IgD-negative memory B cell (primary cell): ENCODE results near the gene CCDC85C. TPM values are rescaled to one million over a fixed set of nuclear protein-coding genes. Genes with fewer than 3 reads are reported as not detected.

Experiments
- H3K27ac Mint-ChIP-seq, 3 donors: one replicate each; pipeline ENCODE4 v1.8.0; 2020 to 2022; ENCODE audit warnings: mild to moderate bottlenecking in 3 of 3, mixed read lengths in 3 of 3, moderate library complexity in 1 of 3
- H3K27me3 Mint-ChIP-seq: one replicate; pipeline ENCODE4 v1.8.0; 2021; ENCODE audit warnings: mixed read lengths
- H3K36me3 Mint-ChIP-seq: one replicate; pipeline ENCODE4 v1.8.0; 2020; ENCODE audit warnings: mild to moderate bottlenecking, mixed read lengths
- H3K4me1 Mint-ChIP-seq, 3 donors: one replicate each; pipeline ENCODE4 v1.8.0; 2020 to 2022; ENCODE audit warnings: mixed read lengths in 3 of 3, mild to moderate bottlenecking in 1 of 3
- H3K4me3 Mint-ChIP-seq, 4 donors: one replicate each; pipeline ENCODE4 v1.8.0; 2020 to 2022; ENCODE audit warnings: mild to moderate bottlenecking in 4 of 4, mixed read lengths in 4 of 4, moderate library complexity in 3 of 4
- H3K9me3 Mint-ChIP-seq, 3 donors: one replicate each; pipeline ENCODE4 v1.8.0; 2020 to 2021; ENCODE audit warnings: mixed read lengths in 3 of 3, mild to moderate bottlenecking in 1 of 3
- polyA plus RNA-seq: library from polyadenylated mRNA; unstranded; fragments of 300-500 nt; fragmentation: Illumina TruSeq; gene quantifications from one replicate; pipeline ENCODE4 v1.2.3, GENCODE V29; 2021

The CCDC85C gene
- polyA plus RNA-seq, 1 donor from 2014 or later, result 0.20 TPM

GRCh38 chr14:99602788-99603415, 1.1 kb downstream of the CCDC85C start:
- peak overlapping the region; percentile 48 to 83 (median 81) for H3K4me3 Mint-ChIP-seq
- H3K27me3 Mint-ChIP-seq, result peaks cover 10% of the 10 kb centered on the region
- H3K4me1 Mint-ChIP-seq, result peaks cover 10 to 16% (median 12%) of the 10 kb centered on the region in 3 donors
- H3K36me3 Mint-ChIP-seq, result peaks cover 2% of the 10 kb centered on the region
- peak overlapping the region in 1 of 3 donors; percentile 87 for H3K27ac Mint-ChIP-seq
- no peaks in the 10 kb centered on the region for H3K9me3 Mint-ChIP-seq

GRCh38 chr14:99602054-99602787, 1.8 kb downstream of the CCDC85C start:
- Mint-ChIP-seq H3K27me3 (peaks cover 10% of the 10 kb centered on the region), H3K4me1 (peaks cover 10 to 16% (median 12%) of the 10 kb centered on the region in 3 donors), H3K9me3 (no peaks in the 10 kb centered on the region), H3K27ac (peak overlapping the region in 2 of 3 donors; percentile 71 to 87), H3K4me3 (peak overlapping the region; percentile 70 to 83 (median 81)), H3K36me3 (peaks cover 2% of the 10 kb centered on the region)

DNA sequence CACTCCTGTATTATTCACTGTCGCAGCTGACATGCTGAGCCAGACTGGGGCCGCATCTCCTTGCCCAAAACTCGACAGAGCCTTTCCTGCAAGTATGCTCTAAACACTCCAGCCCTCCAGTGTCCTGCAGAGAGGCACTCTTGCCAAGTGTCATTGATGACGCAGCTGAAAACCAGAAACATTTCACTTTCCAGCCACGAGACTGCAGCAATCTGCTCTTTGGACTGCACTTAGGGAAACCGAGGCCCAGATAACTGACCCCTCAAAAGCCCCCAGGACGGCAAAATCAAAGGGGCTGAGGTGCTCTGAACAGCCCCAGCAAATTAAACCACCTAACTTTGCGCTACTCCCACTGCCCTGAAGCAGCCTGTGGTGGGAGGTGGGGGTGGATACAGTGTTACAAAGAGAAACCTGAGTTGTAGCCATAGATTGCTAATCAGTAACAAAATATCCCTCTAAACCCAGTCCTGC, 2.6 kb downstream of the CCDC85C start:
- H3K27me3 Mint-ChIP-seq, result peaks cover 10% of the 10 kb centered on the region
- no peaks in the 10 kb centered on the region for H3K9me3 Mint-ChIP-seq
- peak overlapping the region in 2 of 4 donors; percentile 75 to 83 for H3K4me3 Mint-ChIP-seq
- H3K4me1 Mint-ChIP-seq, result peaks cover 10 to 16% (median 12%) of the 10 kb centered on the region in 3 donors
- H3K36me3 Mint-ChIP-seq, result no peaks in the 10 kb centered on the region
- peak overlapping the region in 2 of 3 donors; percentile 71 to 87 for H3K27ac Mint-ChIP-seq

DNA sequence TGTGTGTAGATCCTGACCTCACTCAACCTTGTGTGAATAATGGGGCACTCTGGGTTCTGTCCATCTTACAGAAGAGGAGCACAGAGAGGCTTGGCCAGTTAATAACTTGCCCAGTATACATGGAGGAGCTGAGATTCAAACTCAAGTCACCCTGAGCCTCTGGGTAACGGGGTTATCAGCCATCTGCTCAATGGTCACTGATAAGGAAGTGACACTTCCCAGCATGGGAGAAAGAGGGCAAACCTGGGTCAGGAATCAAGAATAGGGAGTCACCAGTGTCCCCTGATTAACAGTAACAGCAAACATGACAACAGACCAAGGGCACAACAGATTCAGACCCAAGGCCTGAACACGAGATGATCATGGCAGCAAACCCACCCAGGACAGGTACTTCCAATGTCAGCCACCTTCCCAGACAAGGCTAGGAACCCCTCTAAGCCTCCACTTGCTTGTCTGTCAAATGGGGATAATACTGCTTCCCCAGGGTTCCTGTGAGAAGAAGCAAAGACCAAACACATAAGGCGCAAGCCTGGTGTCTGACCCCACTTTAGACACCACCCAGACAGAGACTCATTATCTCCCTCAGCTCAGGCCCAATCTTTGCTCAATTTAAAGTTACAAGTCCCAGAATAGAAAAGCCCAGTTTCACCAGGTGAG, 3.6 kb downstream of the CCDC85C start:
- no peaks in the 10 kb centered on the region for H3K9me3 Mint-ChIP-seq
- H3K27ac Mint-ChIP-seq, result no peak overlapping the region
- H3K27me3 Mint-ChIP-seq, result peaks cover 7% of the 10 kb centered on the region
- peak overlapping the region in 1 of 4 donors; percentile 83 for H3K4me3 Mint-ChIP-seq
- peaks cover 7 to 14% (median 7%) of the 10 kb centered on the region in 3 donors for H3K4me1 Mint-ChIP-seq
- no peaks in the 10 kb centered on the region for H3K36me3 Mint-ChIP-seq

GRCh38 chr14:99599393-99599792, 4.6 kb downstream of the CCDC85C start:
- H3K4me1 Mint-ChIP-seq, result peaks cover 11 to 20% (median 13%) of the 10 kb centered on the region in 3 donors
- peak overlapping the region in 1 of 4 donors; percentile 29 for H3K4me3 Mint-ChIP-seq
- H3K27me3 Mint-ChIP-seq, result peaks cover 7% of the 10 kb centered on the region
- no peaks in the 10 kb centered on the region for H3K9me3 Mint-ChIP-seq
- H3K27ac Mint-ChIP-seq, result no peak overlapping the region
- no peaks in the 10 kb centered on the region for H3K36me3 Mint-ChIP-seq

DNA sequence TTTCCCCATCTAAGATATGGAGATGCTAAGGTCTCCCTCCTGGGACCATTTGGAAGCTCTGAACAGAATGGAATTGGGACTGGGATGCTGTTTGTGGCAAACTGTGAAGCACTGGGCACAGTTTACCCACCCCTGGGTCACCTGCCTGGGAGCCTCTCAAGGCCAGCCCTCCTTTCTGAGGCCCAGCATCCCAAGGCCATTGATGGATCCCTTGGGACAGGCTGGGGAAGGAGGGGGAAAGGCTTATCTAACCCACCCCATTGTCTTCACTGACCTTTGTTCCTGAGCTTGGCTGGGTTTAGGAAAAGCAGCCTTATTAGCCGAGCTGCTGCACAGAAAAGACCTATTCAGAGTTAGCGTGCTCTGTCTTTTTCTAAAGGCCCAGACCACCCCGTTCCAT, 5.2 kb downstream of the CCDC85C start:
- peak overlapping the region in 1 of 4 donors; percentile 29 for H3K4me3 Mint-ChIP-seq
- H3K4me1 Mint-ChIP-seq, result peaks cover 11 to 20% (median 13%) of the 10 kb centered on the region in 3 donors
- no peaks in the 10 kb centered on the region for H3K36me3 Mint-ChIP-seq
- no peaks in the 10 kb centered on the region for H3K9me3 Mint-ChIP-seq
- peak overlapping the region in 1 of 3 donors; percentile 35 for H3K27ac Mint-ChIP-seq
- peaks cover 7% of the 10 kb centered on the region for H3K27me3 Mint-ChIP-seq

DNA sequence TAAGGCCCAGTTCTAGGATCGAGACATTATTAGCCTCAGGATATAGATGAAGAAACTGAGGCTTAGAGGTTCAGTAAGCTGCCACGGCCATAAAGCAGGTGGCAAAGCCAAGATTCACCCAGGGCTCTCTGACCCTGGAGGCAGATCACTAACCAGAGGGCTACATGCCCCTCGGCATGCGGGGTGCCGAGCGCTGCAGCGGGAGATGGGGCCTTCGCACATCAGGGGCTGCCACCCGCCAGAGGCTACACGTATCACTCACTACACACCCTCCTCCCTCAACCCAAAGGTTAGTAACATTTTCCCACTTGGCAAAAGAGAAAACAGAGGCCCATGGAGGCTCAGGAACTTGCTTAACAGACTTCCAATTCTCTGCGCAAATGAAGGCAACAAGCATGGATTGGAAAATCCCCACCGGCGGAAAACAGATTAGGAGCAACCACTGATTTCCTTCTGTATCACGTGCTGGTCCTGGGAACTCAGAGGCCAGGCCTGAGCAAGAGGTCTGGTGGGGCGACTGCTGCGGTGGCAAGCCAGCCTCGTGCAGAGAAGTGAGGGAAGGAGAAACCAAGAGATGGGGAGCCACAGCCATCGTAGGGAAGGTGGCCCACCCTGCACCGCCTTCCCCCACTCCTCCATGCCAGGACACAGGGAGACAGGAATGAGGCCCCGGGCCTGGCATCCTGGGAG, 6.0 kb downstream of the CCDC85C start:
- H3K4me1 Mint-ChIP-seq, result peaks cover 11 to 20% (median 13%) of the 10 kb centered on the region in 3 donors
- H3K27me3 Mint-ChIP-seq, result peaks cover 7% of the 10 kb centered on the region
- H3K9me3 Mint-ChIP-seq, result no peaks in the 10 kb centered on the region
- H3K27ac Mint-ChIP-seq, result no peak overlapping the region
- H3K4me3 Mint-ChIP-seq, result peak overlapping the region in 1 of 4 donors; percentile 42
- H3K36me3 Mint-ChIP-seq, result no peaks in the 10 kb centered on the region

- H3K36me3 Mint-ChIP-seq, result no peaks in the 10 kb centered on the region
- H3K4me3 Mint-ChIP-seq, result peak overlapping the region in 1 of 4 donors; percentile 48
- H3K27ac Mint-ChIP-seq, result peak overlapping the region in 1 of 3 donors; percentile 9
- H3K9me3 Mint-ChIP-seq, result peaks cover 0 to 1% (median 0%) of the 10 kb centered on the region in 3 donors
- peaks cover 1% of the 10 kb centered on the region for H3K27me3 Mint-ChIP-seq
- H3K4me1 Mint-ChIP-seq, result peaks cover 4 to 13% (median 8%) of the 10 kb centered on the region in 3 donors
Observed at GRCh38 chr14:99596772-99597171, 7.2 kb downstream of the CCDC85C start.

DNA sequence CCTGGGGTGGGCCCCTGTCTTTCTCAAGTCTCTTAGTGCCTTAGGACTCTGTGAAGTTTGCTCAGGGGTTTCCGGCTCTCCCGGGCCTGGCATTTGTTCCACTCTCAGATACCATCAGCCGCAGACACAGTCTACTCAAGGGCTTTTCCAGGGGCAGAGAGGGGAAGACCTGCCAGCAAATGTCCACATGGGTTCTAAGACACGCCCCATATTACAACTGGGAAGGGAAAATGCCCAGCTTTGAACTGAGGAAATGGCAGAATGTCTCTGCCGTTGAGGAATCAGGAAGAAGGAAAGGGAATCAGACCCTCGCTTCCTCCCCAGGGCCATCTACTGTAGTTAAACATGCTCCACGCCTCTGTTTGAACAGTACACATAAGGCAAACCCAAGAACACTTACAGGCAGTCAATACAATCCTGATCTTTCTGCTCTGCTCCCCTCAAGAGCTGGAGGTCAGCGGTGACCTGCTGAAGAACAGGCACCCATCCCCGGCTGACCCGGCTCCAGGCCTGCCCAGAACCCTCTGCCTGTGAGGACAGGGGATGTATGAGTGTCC, 7.9 kb downstream of the CCDC85C start:
- Mint-ChIP-seq H3K27me3 (no peaks in the 10 kb centered on the region), H3K27ac (peak overlapping the region in 1 of 3 donors; percentile 9), H3K36me3 (no peaks in the 10 kb centered on the region), H3K9me3 (peaks cover 0 to 1% (median 0%) of the 10 kb centered on the region in 3 donors), H3K4me3 (peak overlapping the region in 1 of 4 donors; percentile 48), H3K4me1 (peaks cover 4 to 11% (median 8%) of the 10 kb centered on the region in 3 donors)

DNA sequence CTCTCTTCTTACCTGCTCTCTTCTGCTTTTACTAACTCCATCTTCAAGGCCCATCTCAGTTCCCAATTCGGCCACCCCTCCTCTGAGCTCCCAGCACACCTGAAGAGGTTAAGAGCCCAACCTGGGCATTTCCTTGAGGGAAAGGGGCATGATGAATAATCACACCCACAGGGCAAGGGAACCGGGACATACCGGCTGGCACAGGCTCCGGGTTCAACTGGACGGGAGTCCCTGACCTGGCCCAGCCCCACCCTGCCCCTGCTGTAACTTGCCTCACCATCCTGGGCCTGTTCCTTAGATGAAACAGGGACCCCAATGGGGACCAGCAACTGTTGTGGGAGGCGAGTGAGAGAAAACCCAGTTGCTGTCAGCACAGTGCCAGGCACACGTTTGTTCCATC, 8.5 kb downstream of the CCDC85C start:
- peak overlapping the region in 1 of 3 donors; percentile 83 for H3K27ac Mint-ChIP-seq
- peak overlapping the region in 2 of 4 donors; percentile 15 to 75 for H3K4me3 Mint-ChIP-seq
- H3K9me3 Mint-ChIP-seq, result peaks cover 0 to 1% (median 0%) of the 10 kb centered on the region in 3 donors
- H3K36me3 Mint-ChIP-seq, result no peaks in the 10 kb centered on the region
- H3K4me1 Mint-ChIP-seq, result peaks cover 4 to 9% (median 8%) of the 10 kb centered on the region in 3 donors
- H3K27me3 Mint-ChIP-seq, result no peaks in the 10 kb centered on the region

DNA sequence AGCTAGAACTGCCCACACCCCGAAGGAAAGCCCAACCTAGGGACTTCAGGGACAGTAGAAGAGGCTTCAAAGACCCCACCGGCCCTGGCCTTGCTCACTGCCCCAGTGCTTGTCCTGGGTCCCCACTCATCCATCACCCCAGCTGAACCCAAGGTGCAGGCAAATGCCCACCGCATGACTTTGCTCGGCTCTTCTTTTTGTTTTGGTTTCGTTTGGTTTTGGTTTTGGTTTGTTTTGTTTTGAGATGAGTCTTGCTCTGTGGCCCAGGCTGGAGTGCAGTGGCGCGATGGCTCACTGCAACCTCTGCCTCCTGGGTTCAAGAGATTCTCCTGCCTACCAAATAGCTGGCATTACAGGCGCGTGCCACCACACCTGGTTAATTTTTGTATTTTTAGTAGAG, 9.0 kb downstream of the CCDC85C start:
- Mint-ChIP-seq H3K4me1 (peaks cover 4 to 9% (median 8%) of the 10 kb centered on the region in 3 donors), H3K4me3 (peak overlapping the region; percentile 15 to 90 (median 76)), H3K9me3 (peaks cover 0 to 1% (median 0%) of the 10 kb centered on the region in 3 donors), H3K27ac (peak overlapping the region in 2 of 3 donors; percentile 83 to 87), H3K36me3 (no peaks in the 10 kb centered on the region), H3K27me3 (no peaks in the 10 kb centered on the region)

- Mint-ChIP-seq H3K27ac (peak overlapping the region in 1 of 3 donors; percentile 83), H3K27me3 (peaks cover 4% of the 10 kb centered on the region), H3K9me3 (peaks cover 0 to 1% (median 0%) of the 10 kb centered on the region in 3 donors), H3K4me1 (peaks cover 4 to 9% (median 8%) of the 10 kb centered on the region in 3 donors), H3K36me3 (no peaks in the 10 kb centered on the region), H3K4me3 (peak overlapping the region; percentile 15 to 77 (median 74))
Observed at GRCh38 chr14:99593971-99594841, 9.8 kb downstream of the CCDC85C start.
